K562 (cell line): Measurements from ENCODE around the gene GCH1. TPM values are rescaled to one million over a fixed set of nuclear protein-coding genes. Genes with fewer than 3 reads are reported as not detected.
A peak's percentile ranks its signal among the peaks of the same experiment; 100 is the strongest.

Experiments
- BHLHE40 ChIP-seq: IDR thresholded peaks from 2 replicates; pipeline ENCODE4 v1.6.1; 2011; ENCODE audit warnings: low read length, improper control_type of control experiment
- CEBPB ChIP-seq: fragments of 450-650 bp; IDR thresholded peaks from 2 replicates; pipeline ENCODE4 v1.6.1; 2016; ENCODE audit warnings: missing genetic modification characterization, missing compliant biosample characterization
- ETV6 ChIP-seq, 3 experiments: fragments of 150-350 bp in 1 of 3; sonication (generic) in 1 of 3; formaldehyde crosslinking in 1 of 3; IDR thresholded peaks; 2 replicates each; pipeline versions ENCODE4 v1.6.1 to v1.8.0; 2014 to 2022; ENCODE audit warnings: borderline replicate concordance in 2 of 3, low read depth in 2 of 3, antibody characterized with exemption in 1 of 3, low read length in 1 of 3, mild to moderate bottlenecking in 1 of 3, missing genetic modification reagents in 1 of 3
- MYC ChIP-seq, 2 experiments: fragments of 250-450 bp in 1 of 2; sonication (Bioruptor Pico) in 1 of 2; IDR thresholded peaks; 2 replicates each; pipeline versions ENCODE4 v1.5.1 to v1.6.1; 2012 to 2021; ENCODE audit warnings: low read depth in 2 of 2, borderline replicate concordance in 1 of 2, improper control_type of control experiment in 1 of 2, low read length in 1 of 2, mild to moderate bottlenecking in 1 of 2, moderate library complexity in 1 of 2
- RCOR1 ChIP-seq, 2 experiments: IDR thresholded peaks; 2 replicates each; pipeline ENCODE4 v1.6.1; 2012; ENCODE audit warnings: low read depth in 2 of 2, low read length in 2 of 2, borderline replicate concordance in 1 of 2, improper control_type of control experiment in 1 of 2
- SMARCB1 ChIP-seq: IDR thresholded peaks from 2 replicates; pipeline ENCODE4 v1.6.1; 2011; ENCODE audit warnings: improper control_type of control experiment, low read depth; ENCODE audit not compliant: insufficient read length
- TCF3 ChIP-seq: sonication (generic); formaldehyde crosslinking; IDR thresholded peaks from 2 replicates; pipeline ENCODE4 v1.4.0; 2020; ENCODE audit warnings: mild to moderate bottlenecking, missing genetic modification reagents
- ZNF3 ChIP-seq: fragments of 250-450 bp; sonication (Bioruptor Pico); IDR thresholded peaks from 2 replicates; pipeline ENCODE4 v1.5.0; 2021; ENCODE audit warnings: mild to moderate bottlenecking, moderate library complexity
- polyA plus RNA-seq, 8 experiments: library from polyadenylated mRNA; depleted of rRNA in 4 of 8; stranded (reverse) in 5 of 8; unstranded in 3 of 8; fragments of >200 nt; fragmentation: Nextera tagmentation in 2 of 8; fragmentation: Illumina TruSeq in 1 of 8; extraction: Ambion mirVana in 2 of 8; extraction: Trizol in 1 of 8; gene quantifications; 2 replicates each; pipeline versions ENCODE4 v1.2.1 to v1.2.3, GENCODE V29; 2011 to 2014; ENCODE audit warnings: inconsistent platforms in 1 of 8, missing spikeins in 1 of 8
- total RNA-seq, 7 experiments: library from RNA; depleted of rRNA in 6 of 7; stranded (reverse); fragments of >200 nt in 6 of 7; fragmentation: Illumina TruSeq in 2 of 7; extraction: Trizol in 2 of 7; gene quantifications; 2 replicates each; pipeline versions ENCODE4 v1.2.1 to v1.2.3, GENCODE V29; 2011 to 2021; ENCODE audit warnings: low replicate concordance in 1 of 7
- TF ChIP-seq, protein P1 (sequence below), 2 experiments: fragments of 450-650 bp in 1 of 2; sonication (generic) in 1 of 2; formaldehyde crosslinking in 1 of 2; IDR thresholded peaks; 2 replicates each; pipeline versions ENCODE4 v1.7.1 to v1.9.0; 2016 to 2022; ENCODE audit warnings: inconsistent platforms in 1 of 2, mild to moderate bottlenecking in 1 of 2, missing genetic modification reagents in 1 of 2
- TF ChIP-seq, protein P2 (sequence below): fragments of 450-650 bp; IDR thresholded peaks from 2 replicates; pipeline ENCODE4 v1.6.1; 2016
- TF ChIP-seq, protein P3 (sequence below), 2 experiments: fragments of 450-650 bp in 1 of 2; sonication (generic) in 1 of 2; formaldehyde crosslinking in 1 of 2; IDR thresholded peaks in 1 of 2; conservative IDR thresholded peaks in 1 of 2; 2 replicates each; pipeline versions ENCODE4 v1.6.1 to v1.8.1; 2016 to 2023; ENCODE audit warnings: mild to moderate bottlenecking in 2 of 2, moderate library complexity in 2 of 2, inconsistent platforms in 1 of 2, missing genetic modification reagents in 1 of 2
- TF ChIP-seq, protein P4 (sequence below), 3 experiments: IDR thresholded peaks in 2 of 3; conservative IDR thresholded peaks in 1 of 3; 2 replicates each; pipeline ENCODE4 v1.5.1; 2011 to 2012; ENCODE audit warnings: low read length in 3 of 3, mild to moderate bottlenecking in 3 of 3, control low read depth in 2 of 3, improper control_type of control experiment in 1 of 3, inconsistent platforms in 1 of 3, low read depth in 1 of 3, mixed read lengths in 1 of 3, moderate library complexity in 1 of 3; ENCODE audit not compliant: insufficient read depth in 2 of 3

GCH1 gene
- total and polyA plus RNA-seq, 9 of the 15 experiments (the other 6 are each of a cell fraction or from before 2014, with no cell fraction given): 3.9 to 13.1 (median 6.5) TPM

GRCh38 chr14:54902143-54902520 is 494 bp downstream of the GCH1 start (continued):
- TF ChIP-seq, protein P1, sequence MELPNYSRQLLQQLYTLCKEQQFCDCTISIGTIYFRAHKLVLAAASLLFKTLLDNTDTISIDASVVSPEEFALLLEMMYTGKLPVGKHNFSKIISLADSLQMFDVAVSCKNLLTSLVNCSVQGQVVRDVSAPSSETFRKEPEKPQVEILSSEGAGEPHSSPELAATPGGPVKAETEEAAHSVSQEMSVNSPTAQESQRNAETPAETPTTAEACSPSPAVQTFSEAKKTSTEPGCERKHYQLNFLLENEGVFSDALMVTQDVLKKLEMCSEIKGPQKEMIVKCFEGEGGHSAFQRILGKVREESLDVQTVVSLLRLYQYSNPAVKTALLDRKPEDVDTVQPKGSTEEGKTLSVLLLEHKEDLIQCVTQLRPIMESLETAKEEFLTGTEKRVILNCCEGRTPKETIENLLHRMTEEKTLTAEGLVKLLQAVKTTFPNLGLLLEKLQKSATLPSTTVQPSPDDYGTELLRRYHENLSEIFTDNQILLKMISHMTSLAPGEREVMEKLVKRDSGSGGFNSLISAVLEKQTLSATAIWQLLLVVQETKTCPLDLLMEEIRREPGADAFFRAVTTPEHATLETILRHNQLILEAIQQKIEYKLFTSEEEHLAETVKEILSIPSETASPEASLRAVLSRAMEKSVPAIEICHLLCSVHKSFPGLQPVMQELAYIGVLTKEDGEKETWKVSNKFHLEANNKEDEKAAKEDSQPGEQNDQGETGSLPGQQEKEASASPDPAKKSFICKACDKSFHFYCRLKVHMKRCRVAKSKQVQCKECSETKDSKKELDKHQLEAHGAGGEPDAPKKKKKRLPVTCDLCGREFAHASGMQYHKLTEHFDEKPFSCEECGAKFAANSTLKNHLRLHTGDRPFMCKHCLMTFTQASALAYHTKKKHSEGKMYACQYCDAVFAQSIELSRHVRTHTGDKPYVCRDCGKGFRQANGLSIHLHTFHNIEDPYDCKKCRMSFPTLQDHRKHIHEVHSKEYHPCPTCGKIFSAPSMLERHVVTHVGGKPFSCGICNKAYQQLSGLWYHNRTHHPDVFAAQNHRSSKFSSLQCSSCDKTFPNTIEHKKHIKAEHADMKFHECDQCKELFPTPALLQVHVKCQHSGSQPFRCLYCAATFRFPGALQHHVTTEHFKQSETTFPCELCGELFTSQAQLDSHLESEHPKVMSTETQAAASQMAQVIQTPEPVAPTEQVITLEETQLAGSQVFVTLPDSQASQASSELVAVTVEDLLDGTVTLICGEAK (IDR thresholded peaks at IDR 0.05): peak; percentile 67; the same call in 1 of the 2 replicates
- TF ChIP-seq, protein P1 (CRISPR knock-in tag; IDR thresholded peaks at IDR 0.05): no peak
- TF ChIP-seq CEBPB (tag): peak; percentile 74
- no peak for TF ChIP-seq RCOR1 (IDR thresholded peaks at IDR 0.05; ENCODE audit: borderline replicate concordance in 1 of 2, low read depth in 2 of 2, low read length in 2 of 2)
- peak; percentile 22; the same call in 1 of the 2 replicates for TF ChIP-seq MYC (IDR thresholded peaks at IDR 0.05; ENCODE audit: low read depth, low read length)
- no peak for TF ChIP-seq MYC (CRISPR knock-in tag; IDR thresholded peaks at IDR 0.05; ENCODE audit: borderline replicate concordance, low read depth)
- TF ChIP-seq ZNF3 (CRISPR knock-in tag): no peak
- TF ChIP-seq SMARCB1: no peak
- TF ChIP-seq, protein P2, sequence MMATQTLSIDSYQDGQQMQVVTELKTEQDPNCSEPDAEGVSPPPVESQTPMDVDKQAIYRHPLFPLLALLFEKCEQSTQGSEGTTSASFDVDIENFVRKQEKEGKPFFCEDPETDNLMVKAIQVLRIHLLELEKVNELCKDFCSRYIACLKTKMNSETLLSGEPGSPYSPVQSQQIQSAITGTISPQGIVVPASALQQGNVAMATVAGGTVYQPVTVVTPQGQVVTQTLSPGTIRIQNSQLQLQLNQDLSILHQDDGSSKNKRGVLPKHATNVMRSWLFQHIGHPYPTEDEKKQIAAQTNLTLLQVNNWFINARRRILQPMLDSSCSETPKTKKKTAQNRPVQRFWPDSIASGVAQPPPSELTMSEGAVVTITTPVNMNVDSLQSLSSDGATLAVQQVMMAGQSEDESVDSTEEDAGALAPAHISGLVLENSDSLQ: no peak
- no peak for TF ChIP-seq BHLHE40
- TF ChIP-seq, protein P3, sequence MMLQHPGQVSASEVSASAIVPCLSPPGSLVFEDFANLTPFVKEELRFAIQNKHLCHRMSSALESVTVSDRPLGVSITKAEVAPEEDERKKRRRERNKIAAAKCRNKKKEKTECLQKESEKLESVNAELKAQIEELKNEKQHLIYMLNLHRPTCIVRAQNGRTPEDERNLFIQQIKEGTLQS (IDR thresholded peaks at IDR 0.05): peak; percentile 28
- TF ChIP-seq, protein P3 (CRISPR knock-in tag; conservative IDR thresholded peaks at IDR 0.05): no peak
- peak; percentile 82 to 90; a peak in 3 of 4 replicates for TF ChIP-seq ETV6 (IDR thresholded peaks at IDR 0.05; ENCODE audit: borderline replicate concordance in 1 of 2, low read depth in 2 of 2, low read length in 1 of 2)
- TF ChIP-seq ETV6 (CRISPR knock-in tag; IDR thresholded peaks at IDR 0.05; ENCODE audit: borderline replicate concordance): no peak
- TF ChIP-seq, protein P4, sequence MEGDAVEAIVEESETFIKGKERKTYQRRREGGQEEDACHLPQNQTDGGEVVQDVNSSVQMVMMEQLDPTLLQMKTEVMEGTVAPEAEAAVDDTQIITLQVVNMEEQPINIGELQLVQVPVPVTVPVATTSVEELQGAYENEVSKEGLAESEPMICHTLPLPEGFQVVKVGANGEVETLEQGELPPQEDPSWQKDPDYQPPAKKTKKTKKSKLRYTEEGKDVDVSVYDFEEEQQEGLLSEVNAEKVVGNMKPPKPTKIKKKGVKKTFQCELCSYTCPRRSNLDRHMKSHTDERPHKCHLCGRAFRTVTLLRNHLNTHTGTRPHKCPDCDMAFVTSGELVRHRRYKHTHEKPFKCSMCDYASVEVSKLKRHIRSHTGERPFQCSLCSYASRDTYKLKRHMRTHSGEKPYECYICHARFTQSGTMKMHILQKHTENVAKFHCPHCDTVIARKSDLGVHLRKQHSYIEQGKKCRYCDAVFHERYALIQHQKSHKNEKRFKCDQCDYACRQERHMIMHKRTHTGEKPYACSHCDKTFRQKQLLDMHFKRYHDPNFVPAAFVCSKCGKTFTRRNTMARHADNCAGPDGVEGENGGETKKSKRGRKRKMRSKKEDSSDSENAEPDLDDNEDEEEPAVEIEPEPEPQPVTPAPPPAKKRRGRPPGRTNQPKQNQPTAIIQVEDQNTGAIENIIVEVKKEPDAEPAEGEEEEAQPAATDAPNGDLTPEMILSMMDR (IDR thresholded peaks at IDR 0.05 in 2 of 3, conservative IDR thresholded peaks at IDR 0.05 in 1 of 3; ENCODE audit: insufficient read depth in 2 of 3, low read depth in 1 of 3, low read length in 3 of 3): peak in 1 of 3 experiments; percentile 16; a peak in 1 of 6 replicates
- no peak for TF ChIP-seq TCF3 (CRISPR knock-in tag)
